Brain microvascular endothelial cell (primary cell): Measurements from ENCODE around the gene SH2D5.
A peak's percentile ranks its signal among the peaks of the same experiment; 100 is the strongest.
"Not testable (repeated sequence)": the region's sequence is repeated elsewhere in the genome, so short reads cannot be mapped to it uniquely, and the experiment has no call there.

ENCODE experiments used
- DNase-seq: peaks from one replicate; pipeline ENCODE4 v3.0.0-alpha.2; 2020
- H3K27ac ChIP-seq: fragments of 250-450 bp; sonication (Bioruptor Pico); 2 replicates; pipeline ENCODE4 v1.5.1; 2020; ENCODE audit warnings: mild to moderate bottlenecking, moderate library complexity
- H3K27me3 ChIP-seq: fragments of 250-450 bp; sonication (Bioruptor Pico); replicated peaks from 2 replicates; pipeline ENCODE4 v1.5.1; 2020; ENCODE audit warnings: mild to moderate bottlenecking
- H3K36me3 ChIP-seq: fragments of 250-450 bp; sonication (Bioruptor Pico); replicated peaks from 2 replicates; pipeline ENCODE4 v1.5.1; 2020; ENCODE audit warnings: mild to moderate bottlenecking
- H3K4me3 ChIP-seq: 2 replicates; pipeline ENCODE4 v1.5.1; 2011; ENCODE audit warnings: low read depth, mild to moderate bottlenecking, control low read depth, low read length, moderate library complexity
- CTCF ChIP-seq: IDR thresholded peaks from 2 replicates; pipeline ENCODE4 v1.5.1; 2011; ENCODE audit warnings: low read depth, mild to moderate bottlenecking, moderate library complexity, low read length, control low read depth, inconsistent platforms; ENCODE audit errors: missing control alignments
- in situ Hi-C: cut with HindIII; loops from 2 replicates; pipeline ENCODE4 v1.10.0; 2017; ENCODE audit warnings: low sequenced_read_pairs, low pct_ligation_motif_present

Gene SH2D5

GRCh38 chr1:20719261-20719660 lies 13.2 kb downstream of the SH2D5 start:
- TF ChIP-seq CTCF, result no peak
- Histone ChIP-seq H3K27ac (no peak overlapping the region), H3K4me3 (no peak overlapping the region), H3K36me3 (no peaks in the 10 kb centered on the region), H3K27me3 (no peaks in the 10 kb centered on the region)
- DNase-seq, result no peak
- in situ Hi-C loops, result no loop called here

- H3K27me3 ChIP-seq, H3K36me3 ChIP-seq, in situ Hi-C loops, DNase-seq, H3K27ac ChIP-seq, H3K4me3 ChIP-seq: not testable (repeated sequence)
Measured at GRCh38 chr1:20718343-20718882, 14.1 kb downstream of the SH2D5 start.

- peak within 1 kb of the TSS; percentile 41 for H3K4me3 ChIP-seq
- no peaks in the 10 kb centered on the region for H3K36me3 ChIP-seq
- H3K27me3 ChIP-seq, result no peaks in the 10 kb centered on the region
- peak; percentile 56 for DNase-seq
- no peak within 1 kb of the TSS for H3K27ac ChIP-seq
- in situ Hi-C loops, result no loop called here
- no peak for TF ChIP-seq CTCF
Measured at GRCh38 chr1:20717452-20718342, 14.8 kb downstream of the SH2D5 start, which contains the start of gene KIF17. TSS of gene KIF17 (minus strand) at chr1:20718007. CDS start at chr1:20717706, 301 bp downstream.

GRCh38 chr1:20716232-20716631 lies 16.3 kb downstream of the SH2D5 start:
- no peak overlapping the region for H3K4me3 ChIP-seq
- no peak for DNase-seq
- TF ChIP-seq CTCF, result no peak
- H3K27ac ChIP-seq, result no peak overlapping the region
- in situ Hi-C loops, result no loop called here
- no peaks in the 10 kb centered on the region for H3K27me3 ChIP-seq
- H3K36me3 ChIP-seq, result no peaks in the 10 kb centered on the region

GRCh38 chr1:20715406-20715805 lies 17.1 kb downstream of the SH2D5 start:
- no peaks in the 10 kb centered on the region for H3K27me3 ChIP-seq
- in situ Hi-C loops, result no loop called here
- H3K4me3 ChIP-seq, result no peak overlapping the region
- no peak for DNase-seq
- no peak for TF ChIP-seq CTCF
- H3K36me3 ChIP-seq, result no peaks in the 10 kb centered on the region
- no peak overlapping the region for H3K27ac ChIP-seq

GRCh38 chr1:20713440-20713839 lies 19.1 kb downstream of the SH2D5 start:
- Histone ChIP-seq H3K4me3 (no peak overlapping the region), H3K36me3 (no peaks in the 10 kb centered on the region), H3K27ac (no peak overlapping the region), H3K27me3 (no peaks in the 10 kb centered on the region)
- no peak for DNase-seq
- in situ Hi-C loops, result no loop called here
- TF ChIP-seq CTCF, result no peak
